Activated CD8-positive, alpha-beta memory T cell treated with anti-CD3 and anti-CD28 coated beads for 1 hour (primary cell): Measurements from ENCODE around the gene C2orf49.

Experiments used
- DNase-seq, 2 donors: peaks; one replicate each; pipeline ENCODE4 v3.0.0-alpha.2; 2020; ENCODE audit warnings: low read depth in 1 of 2; ENCODE audit errors: extremely low read depth in 1 of 2

Gene C2orf49

GRCh38 chr2:105358593-105358992 is 21.3 kb downstream of the C2orf49 start:
- DNase-seq: no peak

GRCh38 chr2:105361102-105361889 is 24.0 kb downstream of the C2orf49 start:
- no peak for DNase-seq

GRCh38 chr2:105362862-105363591 is 25.7 kb downstream of the C2orf49 start:
- DNase-seq: no peak

- DNase-seq: no peak
Measured at GRCh38 chr2:105364436-105365139, 27.2 kb downstream of the C2orf49 start.

- DNase-seq: no peak
Measured at GRCh38 chr2:105365206-105365605, 27.9 kb downstream of the C2orf49 start.

GRCh38 chr2:105368759-105369408 is 31.5 kb downstream of the C2orf49 start:
- DNase-seq: no peak

GRCh38 chr2:105369777-105370690 is 32.7 kb downstream of the C2orf49 start:
- peak; percentile 74 to 75 for DNase-seq

GRCh38 chr2:105371156-105371555 is 33.8 kb downstream of the C2orf49 start:
- no peak for DNase-seq

GRCh38 chr2:105371810-105372209 is 34.5 kb downstream of the C2orf49 start:
- DNase-seq: no peak

GRCh38 chr2:105373344-105373781 is 36.0 kb downstream of the C2orf49 start:
- no peak for DNase-seq

- DNase-seq: no peak
Measured at GRCh38 chr2:105373895-105374401, 36.6 kb downstream of the C2orf49 start.

- no peak for DNase-seq
Measured at GRCh38 chr2:105375001-105375561, 37.7 kb downstream of the C2orf49 start.

- no peak for DNase-seq
Measured at GRCh38 chr2:105376010-105376409, 38.7 kb downstream of the C2orf49 start.

- no peak for DNase-seq
Measured at GRCh38 chr2:105376789-105377240, 39.5 kb downstream of the C2orf49 start.

- no peak for DNase-seq
Measured at GRCh38 chr2:105377871-105378270, 40.5 kb downstream of the C2orf49 start.

- no peak for DNase-seq
Measured at GRCh38 chr2:105378276-105378840, 41.0 kb downstream of the C2orf49 start.

GRCh38 chr2:105378921-105379383 is 41.6 kb downstream of the C2orf49 start:
- no peak for DNase-seq

- DNase-seq: no peak
Measured at GRCh38 chr2:105379741-105380186, 42.4 kb downstream of the C2orf49 start.
